ENCODE data around the gene LIPE.

DNA sequence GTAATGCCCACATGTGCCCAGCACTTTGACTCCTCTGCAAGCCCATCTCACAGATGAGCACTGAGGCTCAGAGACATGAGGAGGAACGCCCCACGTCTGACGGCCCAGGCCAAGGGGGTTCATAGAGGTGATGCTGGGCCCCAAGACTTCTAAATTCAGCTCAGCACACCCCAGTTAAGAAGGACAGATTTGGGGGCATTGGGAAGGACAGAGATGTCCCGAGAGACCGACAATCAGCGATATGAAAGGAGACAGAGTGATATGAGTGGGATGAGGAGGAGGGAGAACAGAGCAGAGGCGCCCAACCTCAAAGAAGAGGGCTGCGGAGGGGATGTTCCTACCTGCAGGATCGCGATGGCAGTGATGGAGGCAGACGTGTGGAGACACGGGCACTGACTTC lies 37.3 kb downstream of the LIPE start, which contains the start of gene CNFN:
- TF ChIP-seq POLR2A (IDR thresholded peaks at IDR 0.05) (no peak), EP300 (IDR thresholded peaks at IDR 0.05) (no peak), POLR2AphosphoS5 (IDR thresholded peaks at IDR 0.05) (no peak)
- TF ChIP-seq, protein P1, sequence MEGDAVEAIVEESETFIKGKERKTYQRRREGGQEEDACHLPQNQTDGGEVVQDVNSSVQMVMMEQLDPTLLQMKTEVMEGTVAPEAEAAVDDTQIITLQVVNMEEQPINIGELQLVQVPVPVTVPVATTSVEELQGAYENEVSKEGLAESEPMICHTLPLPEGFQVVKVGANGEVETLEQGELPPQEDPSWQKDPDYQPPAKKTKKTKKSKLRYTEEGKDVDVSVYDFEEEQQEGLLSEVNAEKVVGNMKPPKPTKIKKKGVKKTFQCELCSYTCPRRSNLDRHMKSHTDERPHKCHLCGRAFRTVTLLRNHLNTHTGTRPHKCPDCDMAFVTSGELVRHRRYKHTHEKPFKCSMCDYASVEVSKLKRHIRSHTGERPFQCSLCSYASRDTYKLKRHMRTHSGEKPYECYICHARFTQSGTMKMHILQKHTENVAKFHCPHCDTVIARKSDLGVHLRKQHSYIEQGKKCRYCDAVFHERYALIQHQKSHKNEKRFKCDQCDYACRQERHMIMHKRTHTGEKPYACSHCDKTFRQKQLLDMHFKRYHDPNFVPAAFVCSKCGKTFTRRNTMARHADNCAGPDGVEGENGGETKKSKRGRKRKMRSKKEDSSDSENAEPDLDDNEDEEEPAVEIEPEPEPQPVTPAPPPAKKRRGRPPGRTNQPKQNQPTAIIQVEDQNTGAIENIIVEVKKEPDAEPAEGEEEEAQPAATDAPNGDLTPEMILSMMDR (IDR thresholded peaks at IDR 0.05) = no peak
